ENCODE measurements around the gene ZNF280C.
A peak's percentile ranks its signal among the peaks of the same experiment; 100 is the strongest.

Gene ZNF280C

GRCh38 chrX:130184168-130184567 is 84.5 kb downstream of the ZNF280C start:
- FAIRE-seq = no peak
- no peak for DNase-seq (ENCODE audit: insufficient read length, low spot score)

GRCh38 chrX:130179579-130180215 is 89.0 kb downstream of the ZNF280C start:
- FAIRE-seq = no peak
- no peak for DNase-seq (ENCODE audit: insufficient read length, low spot score)

- DNase-seq (ENCODE audit: insufficient read length, low spot score) (no peak), FAIRE-seq (no peak)
Observed at GRCh38 chrX:130179170-130179569, 89.5 kb downstream of the ZNF280C start.

- no peak for FAIRE-seq
- DNase-seq (ENCODE audit: insufficient read length, low spot score) = no peak
Observed at GRCh38 chrX:130176942-130177341, 91.8 kb downstream of the ZNF280C start.

GRCh38 chrX:130176354-130176776 is 92.3 kb downstream of the ZNF280C start:
- FAIRE-seq (no peak), DNase-seq (ENCODE audit: insufficient read length, low spot score) (no peak)

GRCh38 chrX:130174937-130175336 is 93.8 kb downstream of the ZNF280C start:
- no peak for FAIRE-seq
- no peak for DNase-seq (ENCODE audit: insufficient read length, low spot score)

GRCh38 chrX:130174045-130174704 is 94.5 kb downstream of the ZNF280C start:
- FAIRE-seq = no peak
- no peak for DNase-seq (ENCODE audit: insufficient read length, low spot score)

GRCh38 chrX:130173190-130173895 is 95.4 kb downstream of the ZNF280C start:
- DNase-seq (ENCODE audit: insufficient read length, low spot score) (no peak), FAIRE-seq (no peak)

GRCh38 chrX:130172127-130172845 is 96.4 kb downstream of the ZNF280C start:
- FAIRE-seq (no peak), DNase-seq (ENCODE audit: insufficient read length, low spot score) (no peak)

- no peak for DNase-seq (ENCODE audit: insufficient read length, low spot score)
Observed at GRCh38 chrX:130171446-130172126, 97.1 kb downstream of the ZNF280C start, which contains the start of gene RAB33A. Gene RAB33A (plus strand): TSS chrX:130171962. CDS start chrX:130172063, 101 bp downstream.

GRCh38 chrX:130170752-130171445 is 97.8 kb downstream of the ZNF280C start:
- FAIRE-seq (no peak), DNase-seq (ENCODE audit: insufficient read length, low spot score) (no peak)

More at GRCh38 chrX:130171446-130172126, 97.1 kb downstream of the ZNF280C start, which contains the start of gene RAB33A:
- FAIRE-seq = no peak

GRCh38 chrX:130167040-130167439 is 101.7 kb downstream of the ZNF280C start:
- DNase-seq (ENCODE audit: insufficient read length, low spot score) = no peak
- FAIRE-seq = no peak

- no peak for DNase-seq (ENCODE audit: insufficient read length, low spot score)
Observed at GRCh38 chrX:130166503-130166777, 102.3 kb downstream of the ZNF280C start.

GRCh38 chrX:130165703-130166502 is 102.8 kb downstream of the ZNF280C start, which contains the start of gene AIFM1:
Gene AIFM1 (minus strand): TSS chrX:130165841. CDS start chrX:130165656, 185 bp downstream.
- no peak for FAIRE-seq

More at GRCh38 chrX:130166503-130166777, 102.3 kb downstream of the ZNF280C start:
- FAIRE-seq = no peak

GRCh38 chrX:130165181-130165702 is 103.5 kb downstream of the ZNF280C start:
- no peak for DNase-seq (ENCODE audit: insufficient read length, low spot score)

More at GRCh38 chrX:130165703-130166502, 102.8 kb downstream of the ZNF280C start, which contains the start of gene AIFM1:
- peak; percentile 67 for DNase-seq (ENCODE audit: insufficient read length, low spot score)

GRCh38 chrX:130163398-130163797 is 105.3 kb downstream of the ZNF280C start:
- DNase-seq (ENCODE audit: insufficient read length, low spot score) (no peak), FAIRE-seq (no peak)

More at GRCh38 chrX:130165181-130165702, 103.5 kb downstream of the ZNF280C start:
- no peak for FAIRE-seq

- no peak for FAIRE-seq
Observed at GRCh38 chrX:130162094-130162735, 106.5 kb downstream of the ZNF280C start.

GRCh38 chrX:130159776-130160175 is 108.9 kb downstream of the ZNF280C start:
- DNase-seq (ENCODE audit: insufficient read length, low spot score) (no peak), FAIRE-seq (no peak)

More at GRCh38 chrX:130162094-130162735, 106.5 kb downstream of the ZNF280C start:
- DNase-seq (ENCODE audit: insufficient read length, low spot score) = no peak
